Activated B cell treated with CpG ODN at 0.5 μM for 24 hours (primary cell): Measurements from ENCODE around the gene ADCY10. TPM values are rescaled to one million over a fixed set of nuclear protein-coding genes. Genes with fewer than 3 reads are reported as not detected.

Experiments
- ATAC-seq: fragments of 200-7000 bp; cut with Tn5 transposase; one replicate; pipeline ENCODE4 v1.10.0; 2021; ENCODE audit warnings: low read depth, mild to moderate bottlenecking, moderate library complexity
- CTCF ChIA-PET: fragments of 350-600 bp; sonication (Branson Sonifier 250); formaldehyde crosslinking; loops from one replicate; lab custom pipeline; 2021; ENCODE audit warnings: antibody characterized with exemption; lab: Charles Lee
- POLR2A ChIA-PET: fragments of 350-600 bp; sonication (Branson Sonifier 250); formaldehyde crosslinking; loops from one replicate; lab custom pipeline; 2021; ENCODE audit warnings: antibody characterized with exemption; lab: Charles Lee
- DNase-seq: peaks from one replicate; pipeline ENCODE4 v3.0.0; 2022
- H3K27ac Mint-ChIP-seq: one replicate; pipeline ENCODE4 v1.8.0; 2020; ENCODE audit warnings: mixed read lengths
- H3K27me3 Mint-ChIP-seq: one replicate; pipeline ENCODE4 v1.8.0; 2021; ENCODE audit warnings: mixed read lengths
- H3K36me3 Mint-ChIP-seq: one replicate; pipeline ENCODE4 v1.8.0; 2021; ENCODE audit warnings: low read depth, mixed read lengths
- H3K4me1 Mint-ChIP-seq: one replicate; pipeline ENCODE4 v1.8.0; 2021; ENCODE audit warnings: mixed read lengths
- H3K4me3 Mint-ChIP-seq: one replicate; pipeline ENCODE4 v1.8.0; 2020; ENCODE audit warnings: mild to moderate bottlenecking, mixed read lengths
- H3K9me3 Mint-ChIP-seq: one replicate; pipeline ENCODE4 v1.8.0; 2020; ENCODE audit warnings: mixed read lengths
- intact Hi-C: fragments of 100-400 bp; cut with micrococcal nuclease; formaldehyde crosslinking; loops from one replicate; pipeline ENCODE4 v1.15.1; 2024
- total RNA-seq: library from RNA; stranded (reverse); gene quantifications from 2 replicates; pipeline ENCODE4 v1.2.3, GENCODE V29; 2022
- TF ChIP-seq, protein P1 (sequence below): fragments of 200-600 bp; IDR thresholded peaks from one replicate; pipeline ENCODE4 v1.8.0; 2022; ENCODE audit warnings: antibody characterized with exemption, mild to moderate bottlenecking

ADCY10 gene
- total RNA-seq, 1 donor from 2014 or later: 0.20 TPM

DNA sequence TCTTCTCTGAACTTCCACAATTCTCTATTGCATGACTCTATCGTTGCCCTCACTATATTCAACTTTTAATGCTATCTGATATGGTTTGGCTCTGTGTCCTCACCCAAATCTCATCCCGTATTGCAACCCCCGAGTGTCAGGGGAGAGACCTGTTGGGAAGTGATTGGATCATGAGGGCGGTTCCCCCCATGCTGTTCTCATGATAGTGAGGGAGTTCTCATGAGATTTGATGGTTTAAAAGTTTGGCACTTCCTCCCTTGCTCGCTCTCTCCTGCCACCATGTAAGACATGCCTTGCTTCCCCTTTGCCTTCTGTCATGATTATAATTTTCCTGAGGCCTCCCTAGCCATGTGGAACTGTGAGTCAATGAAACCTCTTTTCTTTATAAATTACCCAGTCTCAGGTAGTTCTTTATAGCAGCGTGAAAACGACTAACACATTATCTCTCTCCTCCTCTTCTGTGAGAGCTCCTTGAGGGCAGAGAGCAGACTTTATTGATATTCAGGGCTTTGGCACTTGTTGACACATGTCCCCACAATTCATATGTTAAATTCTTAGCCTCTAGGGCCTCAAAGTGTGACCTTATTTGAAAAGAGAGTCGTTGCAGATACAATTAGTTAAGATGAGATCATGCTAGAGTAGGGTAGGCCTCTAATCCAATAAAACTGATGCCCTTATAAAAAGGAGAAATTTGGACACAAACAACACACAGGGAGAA is 52.1 kb downstream of the ADCY10 start:
- TF ChIP-seq, protein P1, sequence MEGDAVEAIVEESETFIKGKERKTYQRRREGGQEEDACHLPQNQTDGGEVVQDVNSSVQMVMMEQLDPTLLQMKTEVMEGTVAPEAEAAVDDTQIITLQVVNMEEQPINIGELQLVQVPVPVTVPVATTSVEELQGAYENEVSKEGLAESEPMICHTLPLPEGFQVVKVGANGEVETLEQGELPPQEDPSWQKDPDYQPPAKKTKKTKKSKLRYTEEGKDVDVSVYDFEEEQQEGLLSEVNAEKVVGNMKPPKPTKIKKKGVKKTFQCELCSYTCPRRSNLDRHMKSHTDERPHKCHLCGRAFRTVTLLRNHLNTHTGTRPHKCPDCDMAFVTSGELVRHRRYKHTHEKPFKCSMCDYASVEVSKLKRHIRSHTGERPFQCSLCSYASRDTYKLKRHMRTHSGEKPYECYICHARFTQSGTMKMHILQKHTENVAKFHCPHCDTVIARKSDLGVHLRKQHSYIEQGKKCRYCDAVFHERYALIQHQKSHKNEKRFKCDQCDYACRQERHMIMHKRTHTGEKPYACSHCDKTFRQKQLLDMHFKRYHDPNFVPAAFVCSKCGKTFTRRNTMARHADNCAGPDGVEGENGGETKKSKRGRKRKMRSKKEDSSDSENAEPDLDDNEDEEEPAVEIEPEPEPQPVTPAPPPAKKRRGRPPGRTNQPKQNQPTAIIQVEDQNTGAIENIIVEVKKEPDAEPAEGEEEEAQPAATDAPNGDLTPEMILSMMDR: no peak
- no peaks in the 10 kb centered on the region for H3K9me3 Mint-ChIP-seq
- ChIA-PET POLR2A (no interaction called here), CTCF (no interaction called here)
- no peak overlapping the region for H3K27ac Mint-ChIP-seq
- H3K36me3 Mint-ChIP-seq: no peaks in the 10 kb centered on the region
- no peak overlapping the region for H3K4me3 Mint-ChIP-seq
- intact Hi-C loops: no loop called here
- DNase-seq (no peak), ATAC-seq (no peak)
- H3K27me3 Mint-ChIP-seq: no peaks in the 10 kb centered on the region
- H3K4me1 Mint-ChIP-seq: no peaks in the 10 kb centered on the region

DNA sequence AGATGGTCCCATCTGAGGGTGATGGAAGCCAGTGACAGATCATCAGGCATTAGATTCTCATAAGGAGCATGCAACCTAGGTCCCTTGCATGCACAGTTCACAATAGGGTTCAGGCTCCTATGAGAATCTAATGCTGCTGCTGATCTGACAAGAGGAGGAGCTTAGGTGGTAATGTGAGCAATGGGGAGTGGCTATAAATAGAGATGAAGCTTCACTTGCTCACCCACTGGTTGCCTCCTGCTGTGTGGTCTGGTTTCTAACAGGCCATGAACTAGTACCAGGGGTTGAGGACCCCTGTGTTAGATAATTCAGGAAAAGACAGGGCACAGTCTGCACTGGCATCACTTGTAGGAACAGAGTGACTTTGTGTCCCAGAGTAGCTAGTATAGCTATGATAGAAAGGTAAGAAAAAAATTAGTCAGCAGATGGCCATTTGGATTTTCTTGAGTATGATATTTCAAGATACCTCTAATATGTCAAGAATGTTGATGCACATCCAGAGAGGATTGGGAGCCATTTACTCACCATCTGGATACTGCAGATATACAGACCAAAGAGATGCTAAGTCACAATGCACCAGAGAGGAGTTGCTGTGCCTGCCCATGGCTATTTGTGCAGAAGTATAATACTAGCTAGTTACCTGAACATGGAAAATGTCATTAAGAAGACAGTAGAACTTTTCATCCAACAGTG is 53.6 kb downstream of the ADCY10 start:
- CTCF ChIA-PET: no interaction called here
- no peak for ATAC-seq

DNA sequence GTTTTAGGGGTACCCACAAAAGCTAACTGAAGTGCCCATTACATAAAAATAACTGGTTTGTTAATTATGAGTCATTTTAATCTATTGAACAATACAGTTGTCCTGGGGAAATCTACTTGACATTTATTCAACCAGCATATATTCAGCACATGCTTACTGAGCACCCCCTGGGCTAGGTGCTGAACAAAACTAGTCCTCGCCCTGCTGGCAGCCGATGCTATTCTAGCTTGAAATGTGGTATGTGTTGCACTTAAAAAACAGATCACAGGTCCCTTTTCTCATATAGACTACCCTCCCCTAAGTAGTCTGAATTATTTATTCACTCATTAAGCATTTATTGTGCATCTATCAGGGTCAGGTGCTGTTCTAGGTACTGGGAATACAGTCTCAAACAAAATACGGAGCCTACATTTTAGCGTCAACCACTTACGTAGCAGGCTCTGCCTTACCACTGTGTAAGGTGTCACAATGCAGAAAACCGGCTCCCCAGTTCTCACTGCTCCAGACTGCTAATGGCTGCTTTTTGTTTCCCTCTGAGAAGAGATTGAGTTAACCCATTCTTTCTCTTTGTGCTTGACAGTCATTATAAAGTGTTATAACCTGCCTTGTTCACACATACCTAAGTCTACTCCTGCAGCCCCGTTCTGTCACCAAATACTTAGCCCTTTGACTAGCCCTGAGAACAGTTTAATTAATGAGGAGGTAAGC is 57.1 kb downstream of the ADCY10 start:
- DNase-seq: no peak
- CTCF ChIA-PET: no interaction called here
- intact Hi-C loops: no loop called here
- no peaks in the 10 kb centered on the region for H3K9me3 Mint-ChIP-seq
- no peaks in the 10 kb centered on the region for H3K4me1 Mint-ChIP-seq
- POLR2A ChIA-PET: interaction anchor here (0.5 kb wide), 1 partner anchor 30 kb away, joined by 3 read pairs; no protein-coding TSS in a partner anchor
- no peaks in the 10 kb centered on the region for H3K36me3 Mint-ChIP-seq
- H3K4me3 Mint-ChIP-seq: no peak overlapping the region
- no peak for ATAC-seq
- TF ChIP-seq, protein P1: no peak
- no peak overlapping the region for H3K27ac Mint-ChIP-seq
- H3K27me3 Mint-ChIP-seq: no peaks in the 10 kb centered on the region

More for the DNA sequence above, 53.6 kb downstream of the ADCY10 start:
- Mint-ChIP-seq H3K9me3 (no peaks in the 10 kb centered on the region), H3K27ac (no peak overlapping the region), H3K27me3 (no peaks in the 10 kb centered on the region), H3K36me3 (no peaks in the 10 kb centered on the region), H3K4me3 (no peak overlapping the region), H3K4me1 (no peaks in the 10 kb centered on the region)
- intact Hi-C loops: no loop called here
- no peak for DNase-seq
- POLR2A ChIA-PET: no interaction called here
- TF ChIP-seq, protein P1: no peak

DNA sequence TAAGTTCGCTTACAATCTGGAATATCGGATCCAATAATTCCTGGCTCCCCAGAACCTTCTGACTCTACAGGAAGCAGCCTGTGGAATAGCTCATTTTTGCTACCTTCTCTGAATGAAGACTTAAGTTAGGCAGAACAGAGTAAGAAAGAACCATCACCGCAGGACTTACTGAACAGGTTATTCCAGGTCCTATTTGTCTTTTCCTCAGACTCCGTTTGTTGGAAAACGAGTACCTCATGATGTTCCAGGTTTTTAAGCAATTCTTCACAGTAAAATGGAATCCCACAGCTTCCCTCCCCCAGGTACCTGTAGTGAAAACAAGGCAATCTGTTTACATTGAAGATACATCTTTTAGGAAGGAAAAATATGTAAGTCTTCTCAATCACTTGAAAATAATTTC is 59.8 kb downstream of the ADCY10 start:
- intact Hi-C loops: no loop called here
- Mint-ChIP-seq H3K4me1 (no peaks in the 10 kb centered on the region), H3K36me3 (no peaks in the 10 kb centered on the region), H3K4me3 (no peak overlapping the region), H3K9me3 (no peaks in the 10 kb centered on the region), H3K27me3 (no peaks in the 10 kb centered on the region), H3K27ac (no peak overlapping the region)
- no peak for DNase-seq
- CTCF ChIA-PET: no interaction called here
- POLR2A ChIA-PET: no interaction called here
- TF ChIP-seq, protein P1: no peak
- no peak for ATAC-seq

DNA sequence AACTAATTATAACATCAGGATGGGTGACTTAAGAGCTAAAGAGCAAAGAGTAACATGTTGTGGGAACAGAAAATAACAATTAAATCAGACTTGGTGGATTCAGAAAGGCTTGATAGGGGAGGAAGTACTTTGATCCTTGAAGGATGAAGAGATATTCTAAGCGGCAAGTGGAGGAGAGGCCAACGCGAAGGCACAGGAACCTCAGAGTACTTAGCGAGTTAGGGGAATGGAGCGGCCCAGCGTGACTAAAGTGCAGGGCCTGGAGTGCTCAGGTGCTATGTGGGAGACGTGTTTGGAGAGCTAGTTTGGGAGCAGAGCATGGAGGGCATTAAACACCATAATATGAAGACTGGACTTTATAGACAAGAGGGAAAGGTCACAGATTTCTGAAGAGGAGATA is 64.3 kb downstream of the ADCY10 start:
- Mint-ChIP-seq H3K27ac (no peak overlapping the region), H3K36me3 (no peaks in the 10 kb centered on the region), H3K4me1 (no peaks in the 10 kb centered on the region), H3K4me3 (no peak overlapping the region), H3K27me3 (no peaks in the 10 kb centered on the region), H3K9me3 (no peaks in the 10 kb centered on the region)
- ATAC-seq (no peak), DNase-seq (no peak)
- intact Hi-C loops: no loop called here
- POLR2A ChIA-PET: no interaction called here
- CTCF ChIA-PET: no interaction called here
- TF ChIP-seq, protein P1: no peak
